A549 (cell line): Measurements from ENCODE around the gene BTBD2. TPM values are rescaled to one million over a fixed set of nuclear protein-coding genes. Genes with fewer than 3 reads are reported as not detected.
A peak's percentile ranks its signal among the peaks of the same experiment; 100 is the strongest.

Experiments
- ATAC-seq, 2 experiments: fragments of 200-7000 bp in 1 of 2; fragments of >200 bp in 1 of 2; cut with Nextera tagmentation in 1 of 2; cut with Tn5 transposase in 1 of 2; 3 replicates each; pipeline versions ENCODE4 v1.8.0 to v1.9.1; 2018 to 2020; ENCODE audit warnings: mild to moderate bottlenecking in 1 of 2, moderate library complexity in 1 of 2
- CTCF ChIA-PET: fragments of 300-600 bp; sonication (Branson Sonifier 250); formaldehyde crosslinking; extraction: SDS; loops from one replicate; lab custom pipeline; 2021; ENCODE audit warnings: antibody characterized with exemption, inconsistent platforms; lab: Yijun Ruan, JAX
- POLR2A ChIA-PET: fragments of 350-600 bp; formaldehyde crosslinking; extraction: SDS; loops from one replicate; lab custom pipeline; 2021; ENCODE audit warnings: antibody characterized with exemption, inconsistent platforms; lab: Yijun Ruan, JAX
- DNase-seq, 2 experiments: peaks; one replicate each; pipeline versions ENCODE4 v3.0.0 to v3.0.0-alpha.2; 2011 to 2016; ENCODE audit warnings: low read depth in 1 of 2, low spot score in 1 of 2
- FAIRE-seq: peaks from 2 replicates; lab custom pipeline; 2011; peaks lifted over from hg19 to GRCh38; lab: Jason Lieb, UNC
- H3K27ac ChIP-seq, 2 experiments: fragments of >200 bp; sonication (Bioruptor Twin); formaldehyde crosslinking; 3 replicates each; pipeline ENCODE4 v1.5.1; 2016 to 2017
- H3K4me1 ChIP-seq: fragments of >200 bp; sonication (Bioruptor Twin); formaldehyde crosslinking; 3 replicates; pipeline ENCODE4 v1.6.1; 2016
- H3K4me2 ChIP-seq: fragments of >200 bp; sonication (Bioruptor Twin); formaldehyde crosslinking; 3 replicates; pipeline ENCODE4 v1.6.1; 2016
- H3K4me3 ChIP-seq: fragments of >200 bp; sonication (Bioruptor Twin); formaldehyde crosslinking; 3 replicates; pipeline ENCODE4 v1.5.1; 2016
- H3K9me3 ChIP-seq: fragments of >200 bp; sonication (Bioruptor Twin); formaldehyde crosslinking; 3 replicates; pipeline ENCODE4 v1.6.1; 2016
- CHD2 ChIP-seq: fragments of 150-350 bp; IDR thresholded peaks from 2 replicates; pipeline ENCODE4 v1.6.1; 2014; ENCODE audit warnings: low read length; ENCODE audit not compliant: partially characterized antibody
- CHD4 ChIP-seq: fragments of 200-600 bp; sonication (generic); IDR thresholded peaks from 2 replicates; pipeline ENCODE4 v1.6.1; 2016; ENCODE audit warnings: antibody characterized with exemption, mild to moderate bottlenecking, borderline replicate concordance
- ESRRA ChIP-seq: fragments of 150-350 bp; IDR thresholded peaks from 2 replicates; pipeline ENCODE4 v1.6.1; 2014; ENCODE audit warnings: mild to moderate bottlenecking, low read length, borderline replicate concordance
- FOSB ChIP-seq: fragments of 250-450 bp; sonication (Bioruptor Pico); IDR thresholded peaks from 2 replicates; pipeline ENCODE4 v1.5.0; 2020; ENCODE audit warnings: mild to moderate bottlenecking, moderate library complexity
- HEYL ChIP-seq: fragments of 250-450 bp; sonication (Bioruptor Pico); IDR thresholded peaks from 2 replicates; pipeline ENCODE4 v1.8.0; 2021; ENCODE audit warnings: mild to moderate bottlenecking, moderate library complexity
- JUN ChIP-seq, 2 experiments: fragments of >200 bp; sonication (Bioruptor Twin); formaldehyde crosslinking; IDR thresholded peaks; 2 replicates in 1 of 2; 3 replicates in 1 of 2; pipeline ENCODE4 v1.6.1; 2016 to 2017
- JUNB ChIP-seq: fragments of >200 bp; sonication (Bioruptor Twin); formaldehyde crosslinking; IDR thresholded peaks from 2 replicates; pipeline ENCODE4 v1.6.1; 2016
- MAFK ChIP-seq: fragments of 450-650 bp; IDR thresholded peaks from 2 replicates; pipeline ENCODE4 v1.6.1; 2014; ENCODE audit not compliant: partially characterized antibody
- NFE2L2 ChIP-seq: fragments of 150-350 bp; conservative IDR thresholded peaks from 2 replicates; pipeline ENCODE4 v1.6.1; 2014; ENCODE audit warnings: low read length
- POLR2AphosphoS2 ChIP-seq: conservative IDR thresholded peaks from 2 replicates; pipeline ENCODE4 v1.6.1; 2012; ENCODE audit warnings: low read length, improper control_type of control experiment, inconsistent platforms
- RCOR1 ChIP-seq: fragments of 150-350 bp; IDR thresholded peaks from 2 replicates; pipeline ENCODE4 v1.6.1; 2014; ENCODE audit warnings: antibody characterized with exemption, low read length, low read depth
- RNF2 ChIP-seq: fragments of 200-600 bp; sonication (generic); IDR thresholded peaks from 2 replicates; pipeline ENCODE4 v1.6.1; 2016; ENCODE audit warnings: low read depth, mild to moderate bottlenecking, antibody characterized with exemption, moderate library complexity, borderline replicate concordance
- ZFP36 ChIP-seq: fragments of 450-650 bp; IDR thresholded peaks from 2 replicates; pipeline ENCODE4 v1.6.1; 2014; ENCODE audit warnings: borderline replicate concordance; ENCODE audit not compliant: partially characterized antibody
- WGBS: methylation state at CpG from one replicate; pipeline ENCODE4 v1.1.6; 2017; ENCODE audit errors: missing lambda C conversion rate; 5-methylcytosine and 5-hydroxymethylcytosine counted together
- polyA plus RNA-seq, 4 experiments: library from polyadenylated mRNA; depleted of rRNA in 3 of 4; stranded (reverse); fragments of >200 nt; fragmentation: RNase III in 1 of 4; extraction: RNeasy Plus Mini Kit Qiagen cat#74134 plus additional on column Dnase treatment in 1 of 4; gene quantifications; 2 replicates in 3 of 4; 3 replicates in 1 of 4; pipeline ENCODE4 v1.2.3, GENCODE V29; 2011 to 2017
- TF ChIP-seq, protein P1 (sequence below): fragments of >200 bp; sonication (Bioruptor Twin); formaldehyde crosslinking; IDR thresholded peaks from 2 replicates; pipeline ENCODE4 v1.6.1; 2016
- TF ChIP-seq, protein P2 (sequence below): fragments of >200 bp; sonication (Bioruptor Twin); formaldehyde crosslinking; IDR thresholded peaks from 3 replicates; pipeline ENCODE4 v1.5.1; 2016
- TF ChIP-seq, protein P3 (sequence below): IDR thresholded peaks from 2 replicates; pipeline ENCODE4 v1.6.1; 2012
- TF ChIP-seq, protein P4 (sequence below): IDR thresholded peaks from 2 replicates; pipeline ENCODE4 v1.6.1; 2012; ENCODE audit warnings: low read depth, borderline replicate concordance

The BTBD2 gene
- polyA plus RNA-seq, 2 of the 4 experiments (the other 2 are of a cell fraction), result 16.3 to 29.6 TPM

DNA sequence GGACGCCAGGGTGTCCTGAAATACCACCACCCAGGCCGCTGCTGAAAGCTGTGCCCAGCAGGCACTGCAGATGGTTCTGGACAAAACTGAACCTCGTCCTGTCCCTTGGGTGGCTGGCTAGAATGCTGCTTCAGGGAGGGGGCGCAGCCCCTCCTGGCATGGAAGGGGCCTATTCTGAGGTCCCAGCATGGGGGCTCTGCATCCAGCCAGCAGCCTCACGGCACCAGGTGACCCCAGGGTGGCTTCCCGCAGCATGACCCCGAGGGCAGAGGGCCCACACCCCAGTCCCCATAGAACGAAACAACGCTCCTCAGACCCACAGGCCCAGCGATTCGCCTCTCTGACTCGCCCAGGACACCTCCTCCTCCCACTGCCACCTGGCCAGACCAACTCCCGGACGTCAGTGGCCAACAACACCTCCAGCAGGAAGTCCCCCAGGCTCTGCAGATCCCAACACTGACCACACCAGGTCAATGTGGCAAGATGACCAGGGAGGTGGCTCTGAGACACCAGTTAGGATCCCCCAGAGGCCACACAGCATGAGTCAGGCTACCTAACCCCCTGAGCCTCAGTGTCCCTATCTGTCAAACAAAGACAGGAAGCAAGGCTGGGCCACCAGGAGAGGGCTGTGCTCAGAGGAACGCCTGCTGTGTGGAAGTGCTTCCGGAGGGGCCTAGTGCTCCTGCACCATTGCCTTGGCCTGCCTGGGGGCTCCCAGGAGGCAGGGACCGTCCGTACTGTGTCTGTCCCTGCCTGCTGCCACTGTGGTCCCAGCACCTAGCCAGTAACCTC lies 29.4 kb upstream of the BTBD2 start:
- no peak for FAIRE-seq
- ATAC-seq, result no peak
- no peak overlapping the region; the same call in 2 of the 3 replicates for H3K4me2 ChIP-seq
- peak overlapping the region in 1 of 2 experiments; percentile 100; a peak in 3 of 6 replicates for H3K27ac ChIP-seq
- TF ChIP-seq FOSB (CRISPR knock-in tag) (no peak), ZFP36 (peak; percentile 45)
- no peak for DNase-seq
- H3K9me3 ChIP-seq, result no peaks in the 10 kb centered on the region
- no peak overlapping the region for H3K4me3 ChIP-seq
- H3K4me1 ChIP-seq, result peaks cover 91% of the 10 kb centered on the region
- ChIA-PET CTCF (interaction anchor here (1.1 to 7.0 kb wide), 3 partner anchors 24 to 25 kb away, joined by 3 to 54 read pairs (median 19); no protein-coding TSS in a partner anchor), POLR2A (no interaction called here)
- 93% methylated on average over 8 of the region's 18 CpGs for WGBS

DNA sequence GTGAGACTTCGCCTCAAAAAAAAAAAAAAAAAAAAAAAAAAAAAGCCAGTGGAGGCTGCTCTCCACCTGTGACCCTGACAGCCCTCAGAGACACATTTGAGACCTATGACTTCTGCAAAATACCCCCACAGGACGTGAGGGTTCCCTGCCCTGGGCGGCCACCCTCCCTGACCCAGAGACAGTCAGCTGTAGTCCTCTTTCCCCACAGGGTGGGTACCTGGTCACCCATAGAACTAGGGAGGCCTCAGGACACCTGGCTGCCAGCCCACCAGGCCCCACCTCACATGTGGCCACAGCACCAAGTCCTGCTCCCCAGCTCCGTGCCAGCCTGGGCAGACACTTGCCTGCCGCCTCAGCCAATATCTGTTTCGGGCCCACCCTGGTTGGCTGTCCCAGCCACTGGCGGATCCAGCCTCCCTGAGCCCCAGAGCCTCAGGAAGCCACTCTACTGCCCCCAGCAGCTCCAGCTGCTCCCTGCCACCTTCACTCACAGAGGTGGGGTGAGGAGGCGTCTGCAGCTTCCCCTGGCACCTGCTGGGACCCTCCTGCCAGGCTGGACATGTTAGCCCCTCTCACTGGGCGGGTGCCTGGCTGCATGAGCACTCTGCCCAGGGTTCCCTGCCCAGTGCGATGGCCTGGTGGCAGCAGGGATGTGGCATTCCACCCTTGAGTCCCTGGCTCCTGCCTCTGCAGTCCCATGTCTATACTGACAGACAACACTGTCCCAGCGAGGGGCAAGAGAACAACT lies 28.6 kb upstream of the BTBD2 start:
- H3K4me3 ChIP-seq, result no peak overlapping the region
- H3K9me3 ChIP-seq, result no peaks in the 10 kb centered on the region
- ChIA-PET CTCF (interaction anchor here (0.7 to 7.0 kb wide), 4 partner anchors 8 to 25 kb away, joined by 3 to 54 read pairs (median 4); no protein-coding TSS in a partner anchor), POLR2A (no interaction called here)
- no peak overlapping the region; the same call in 2 of the 3 replicates for H3K4me2 ChIP-seq
- 87% methylated on average over 6 of the region's 11 CpGs for WGBS
- peak overlapping the region in 1 of 2 experiments; percentile 100; a peak in 2 of 6 replicates for H3K27ac ChIP-seq
- TF ChIP-seq, protein P1, sequence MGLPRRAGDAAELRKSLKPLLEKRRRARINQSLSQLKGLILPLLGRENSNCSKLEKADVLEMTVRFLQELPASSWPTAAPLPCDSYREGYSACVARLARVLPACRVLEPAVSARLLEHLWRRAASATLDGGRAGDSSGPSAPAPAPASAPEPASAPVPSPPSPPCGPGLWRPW, result no peak
- no peak for TF ChIP-seq JUN (IDR thresholded peaks at IDR 0.05)
- TF ChIP-seq ESRRA, result no peak
- no peak for TF ChIP-seq POLR2AphosphoS2
- TF ChIP-seq MAFK, result no peak
- TF ChIP-seq HEYL, result no peak
- TF ChIP-seq, protein P2, sequence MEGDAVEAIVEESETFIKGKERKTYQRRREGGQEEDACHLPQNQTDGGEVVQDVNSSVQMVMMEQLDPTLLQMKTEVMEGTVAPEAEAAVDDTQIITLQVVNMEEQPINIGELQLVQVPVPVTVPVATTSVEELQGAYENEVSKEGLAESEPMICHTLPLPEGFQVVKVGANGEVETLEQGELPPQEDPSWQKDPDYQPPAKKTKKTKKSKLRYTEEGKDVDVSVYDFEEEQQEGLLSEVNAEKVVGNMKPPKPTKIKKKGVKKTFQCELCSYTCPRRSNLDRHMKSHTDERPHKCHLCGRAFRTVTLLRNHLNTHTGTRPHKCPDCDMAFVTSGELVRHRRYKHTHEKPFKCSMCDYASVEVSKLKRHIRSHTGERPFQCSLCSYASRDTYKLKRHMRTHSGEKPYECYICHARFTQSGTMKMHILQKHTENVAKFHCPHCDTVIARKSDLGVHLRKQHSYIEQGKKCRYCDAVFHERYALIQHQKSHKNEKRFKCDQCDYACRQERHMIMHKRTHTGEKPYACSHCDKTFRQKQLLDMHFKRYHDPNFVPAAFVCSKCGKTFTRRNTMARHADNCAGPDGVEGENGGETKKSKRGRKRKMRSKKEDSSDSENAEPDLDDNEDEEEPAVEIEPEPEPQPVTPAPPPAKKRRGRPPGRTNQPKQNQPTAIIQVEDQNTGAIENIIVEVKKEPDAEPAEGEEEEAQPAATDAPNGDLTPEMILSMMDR, result no peak
- no peak for TF ChIP-seq NFE2L2
- TF ChIP-seq RCOR1, result no peak
- no peak for TF ChIP-seq CHD2
- no peak for TF ChIP-seq CHD4
- no peak for TF ChIP-seq JUNB
- no peak for TF ChIP-seq RNF2
- TF ChIP-seq, protein P3, sequence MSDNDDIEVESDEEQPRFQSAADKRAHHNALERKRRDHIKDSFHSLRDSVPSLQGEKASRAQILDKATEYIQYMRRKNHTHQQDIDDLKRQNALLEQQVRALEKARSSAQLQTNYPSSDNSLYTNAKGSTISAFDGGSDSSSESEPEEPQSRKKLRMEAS, result no peak
- TF ChIP-seq, protein P4, sequence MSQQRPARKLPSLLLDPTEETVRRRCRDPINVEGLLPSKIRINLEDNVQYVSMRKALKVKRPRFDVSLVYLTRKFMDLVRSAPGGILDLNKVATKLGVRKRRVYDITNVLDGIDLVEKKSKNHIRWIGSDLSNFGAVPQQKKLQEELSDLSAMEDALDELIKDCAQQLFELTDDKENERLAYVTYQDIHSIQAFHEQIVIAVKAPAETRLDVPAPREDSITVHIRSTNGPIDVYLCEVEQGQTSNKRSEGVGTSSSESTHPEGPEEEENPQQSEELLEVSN, result no peak
- TF ChIP-seq, all 56 proteins: peak for 0
- no peak for DNase-seq
- no peak for ATAC-seq
- peaks cover 93% of the 10 kb centered on the region for H3K4me1 ChIP-seq
- no peak for FAIRE-seq

DNA sequence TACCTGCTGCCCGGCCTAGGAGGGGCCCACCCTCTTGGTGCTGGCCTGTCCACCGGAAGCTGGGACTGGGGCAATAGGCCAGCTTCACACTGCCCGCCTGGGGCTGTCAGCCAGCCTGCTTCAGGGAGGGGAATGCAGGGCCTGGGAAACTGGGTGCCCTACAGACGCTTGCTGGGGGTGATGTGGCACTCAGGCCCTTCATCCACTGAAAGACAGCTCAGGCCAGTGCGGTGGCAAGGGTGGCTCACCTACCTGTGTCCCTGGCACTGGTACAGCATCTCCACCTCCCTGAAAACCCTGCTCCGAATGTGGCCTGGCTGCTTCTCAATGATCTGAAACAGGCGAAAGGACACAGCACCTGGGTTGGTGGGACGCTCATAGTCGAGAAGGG lies 27.7 kb upstream of the BTBD2 start:
- Histone ChIP-seq H3K27ac (peak overlapping the region; percentile 96 to 100), H3K4me2 (peak overlapping the region; percentile 95; the same call in 2 of the 3 replicates), H3K4me1 (peaks cover 84% of the 10 kb centered on the region), H3K9me3 (no peaks in the 10 kb centered on the region), H3K4me3 (no peak overlapping the region)
- DNase-seq (no peak), FAIRE-seq (no peak), ATAC-seq (no peak)
- TF ChIP-seq, protein P4, result no peak
- 78% methylated on average over 7 of the region's 9 CpGs for WGBS
- POLR2A ChIA-PET, result interaction anchor here (2.0 kb wide), 1 partner anchor 8 kb away, joined by 12 read pairs; the partner anchor contains the start of gene MKNK2
- CTCF ChIA-PET, result interaction anchor here (0.8 to 7.0 kb wide), 5 partner anchors 8 to 97 kb away, joined by 3 to 54 read pairs (median 4); partner anchors contain the start of gene MKNK2
